ENCODE data around the gene KYNU. TPM values are rescaled to one million over a fixed set of nuclear protein-coding genes. Genes with fewer than 3 reads are reported as not detected.

KYNU gene
- polyA plus RNA-seq, 1 experiment = 4.5 TPM

DNA sequence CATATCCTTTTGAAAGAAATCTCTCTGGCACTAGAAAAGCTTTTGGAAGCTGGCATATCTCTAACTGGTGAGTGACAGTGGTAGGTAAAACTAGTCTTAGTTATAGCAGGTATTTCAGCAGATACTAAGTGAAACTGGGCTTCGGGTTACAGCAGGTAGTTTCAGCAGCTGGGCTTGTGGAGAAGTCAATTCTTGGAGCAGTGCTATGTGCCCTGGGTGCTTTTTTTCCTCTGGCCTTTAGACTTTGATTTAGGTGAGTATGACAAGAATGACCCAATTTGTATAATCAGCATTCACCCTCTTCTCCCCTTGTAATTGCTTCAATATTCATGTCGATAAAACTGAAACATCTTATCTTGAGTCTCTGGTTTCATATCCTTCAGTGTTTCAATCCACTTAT, 123.1 kb downstream of the KYNU start:
- TF ChIP-seq, protein P1, sequence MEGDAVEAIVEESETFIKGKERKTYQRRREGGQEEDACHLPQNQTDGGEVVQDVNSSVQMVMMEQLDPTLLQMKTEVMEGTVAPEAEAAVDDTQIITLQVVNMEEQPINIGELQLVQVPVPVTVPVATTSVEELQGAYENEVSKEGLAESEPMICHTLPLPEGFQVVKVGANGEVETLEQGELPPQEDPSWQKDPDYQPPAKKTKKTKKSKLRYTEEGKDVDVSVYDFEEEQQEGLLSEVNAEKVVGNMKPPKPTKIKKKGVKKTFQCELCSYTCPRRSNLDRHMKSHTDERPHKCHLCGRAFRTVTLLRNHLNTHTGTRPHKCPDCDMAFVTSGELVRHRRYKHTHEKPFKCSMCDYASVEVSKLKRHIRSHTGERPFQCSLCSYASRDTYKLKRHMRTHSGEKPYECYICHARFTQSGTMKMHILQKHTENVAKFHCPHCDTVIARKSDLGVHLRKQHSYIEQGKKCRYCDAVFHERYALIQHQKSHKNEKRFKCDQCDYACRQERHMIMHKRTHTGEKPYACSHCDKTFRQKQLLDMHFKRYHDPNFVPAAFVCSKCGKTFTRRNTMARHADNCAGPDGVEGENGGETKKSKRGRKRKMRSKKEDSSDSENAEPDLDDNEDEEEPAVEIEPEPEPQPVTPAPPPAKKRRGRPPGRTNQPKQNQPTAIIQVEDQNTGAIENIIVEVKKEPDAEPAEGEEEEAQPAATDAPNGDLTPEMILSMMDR (IDR thresholded peaks at IDR 0.05; ENCODE audit: low read depth, low read length) = no peak
- Histone ChIP-seq H3K9me3 (ENCODE audit: control insufficient read depth, insufficient read depth, low read length) (no peaks in the 10 kb centered on the region), H3K4me3 (ENCODE audit: low read depth, low read length) (no peak overlapping the region), H3K27me3 (ENCODE audit: control insufficient read depth, insufficient read depth, low read length) (no peaks in the 10 kb centered on the region), H3K27ac (ENCODE audit: low read depth, low read length) (no peak overlapping the region)
- ChIA-PET CTCF (interaction anchor here (1.6 to 2.1 kb wide), 2 partner anchors 12 to 34 kb away, joined by 4 to 9 read pairs; no protein-coding TSS in a partner anchor), POLR2A (no interaction called here)
- no peak for DNase-seq (ENCODE audit: low read depth, low spot score)

DNA sequence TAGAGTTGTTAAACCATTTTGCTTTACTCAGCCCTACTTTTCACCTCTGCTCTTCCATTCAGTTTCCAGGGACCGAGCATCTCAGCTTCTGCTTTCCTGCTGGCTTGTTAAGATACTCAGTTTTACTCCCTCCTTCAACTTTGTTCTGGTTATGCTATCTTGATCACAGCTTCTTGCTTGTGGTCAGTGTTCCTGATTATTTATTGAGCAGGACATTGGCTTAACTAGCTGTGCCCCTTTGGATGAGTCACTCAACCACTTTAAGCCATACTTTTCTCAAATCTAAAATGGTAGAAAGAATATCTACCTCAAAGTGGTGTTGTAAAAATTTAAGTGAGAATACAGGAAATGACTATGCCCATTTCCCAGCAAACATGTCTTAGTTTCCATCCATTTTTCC, 124.0 kb downstream of the KYNU start:
- Histone ChIP-seq H3K4me3 (ENCODE audit: low read depth, low read length) (no peak overlapping the region), H3K27me3 (ENCODE audit: control insufficient read depth, insufficient read depth, low read length) (no peaks in the 10 kb centered on the region), H3K27ac (ENCODE audit: low read depth, low read length) (no peak overlapping the region), H3K9me3 (ENCODE audit: control insufficient read depth, insufficient read depth, low read length) (no peaks in the 10 kb centered on the region)
- POLR2A ChIA-PET = no interaction called here
- CTCF ChIA-PET = interaction anchor here (1.6 to 2.1 kb wide), 2 partner anchors 12 to 33 kb away, joined by 4 to 9 read pairs; no protein-coding TSS in a partner anchor
- DNase-seq (ENCODE audit: low read depth, low spot score) = no peak
- TF ChIP-seq, protein P1 (IDR thresholded peaks at IDR 0.05; ENCODE audit: low read depth, low read length) = no peak

DNA sequence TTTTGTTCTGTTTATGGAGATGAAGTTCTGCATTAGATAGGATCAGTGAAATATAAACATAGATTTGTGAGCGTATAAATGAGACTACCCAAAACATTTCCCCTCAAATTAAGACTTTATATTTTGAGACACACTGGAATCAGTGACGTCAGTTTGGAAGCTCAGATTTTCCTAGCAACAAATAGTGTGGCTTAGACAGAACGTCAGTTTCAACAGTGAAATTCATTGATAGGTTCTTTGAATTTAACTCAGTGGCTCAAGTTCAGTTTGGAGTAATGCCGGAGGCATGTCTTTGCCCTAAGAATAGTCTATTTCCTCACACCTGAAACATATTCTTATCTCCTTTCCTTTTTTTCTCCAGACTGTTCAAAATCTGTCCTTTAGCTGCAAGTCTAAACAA, 138.2 kb downstream of the KYNU start:
- H3K27ac ChIP-seq (ENCODE audit: low read depth, low read length) = no peak overlapping the region
- no peak overlapping the region for H3K4me3 ChIP-seq (ENCODE audit: low read depth, low read length)
- no peak for DNase-seq (ENCODE audit: low read depth, low spot score)
- H3K9me3 ChIP-seq (ENCODE audit: control insufficient read depth, insufficient read depth, low read length) = no peaks in the 10 kb centered on the region
- ChIA-PET CTCF (interaction anchor here (2.7 kb wide), 1 partner anchor 19 kb away, joined by 14 read pairs; no protein-coding TSS in a partner anchor), POLR2A (no interaction called here)
- TF ChIP-seq, protein P1 (IDR thresholded peaks at IDR 0.05; ENCODE audit: low read depth, low read length) = no peak
- no peaks in the 10 kb centered on the region for H3K27me3 ChIP-seq (ENCODE audit: control insufficient read depth, insufficient read depth, low read length)

DNA sequence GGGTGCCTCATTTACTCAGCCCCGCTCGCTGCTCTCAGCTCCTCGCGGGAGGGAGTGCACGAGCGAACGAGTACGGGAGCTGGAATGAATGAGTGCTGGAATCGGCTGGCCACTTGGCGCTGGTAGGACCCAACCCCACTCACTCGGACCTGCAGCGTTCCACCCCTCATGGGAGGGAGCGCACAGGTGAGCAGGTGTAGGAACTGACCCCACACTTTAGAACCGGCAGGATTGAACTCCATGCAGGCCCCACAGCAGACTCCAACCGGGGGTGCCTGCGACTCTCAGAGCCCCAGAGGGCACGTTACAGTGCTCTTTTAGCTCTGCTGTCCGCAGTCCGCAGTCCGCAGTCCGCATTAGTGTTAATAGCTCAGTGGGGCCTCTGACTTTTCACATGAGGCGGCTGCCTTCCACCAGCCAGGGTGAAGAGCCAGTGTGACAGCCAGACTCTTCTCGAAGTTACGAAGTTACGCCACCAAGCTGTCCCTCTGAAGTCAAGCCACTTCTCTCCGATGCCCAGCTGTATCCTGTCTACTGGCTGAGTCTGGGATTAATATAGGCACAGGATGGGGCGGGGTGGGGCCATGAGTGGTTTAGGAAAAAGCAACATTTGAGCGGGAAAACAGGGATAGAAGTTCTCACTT, 149.1 kb downstream of the KYNU start:
- H3K4me3 ChIP-seq (ENCODE audit: low read depth, low read length) = no peak overlapping the region
- TF ChIP-seq, protein P1 (IDR thresholded peaks at IDR 0.05; ENCODE audit: low read depth, low read length) = no peak
- H3K27ac ChIP-seq (ENCODE audit: low read depth, low read length) = no peak overlapping the region
- DNase-seq (ENCODE audit: low read depth, low spot score) = no peak
- H3K9me3 ChIP-seq (ENCODE audit: control insufficient read depth, insufficient read depth, low read length) = no peaks in the 10 kb centered on the region
- no peaks in the 10 kb centered on the region for H3K27me3 ChIP-seq (ENCODE audit: control insufficient read depth, insufficient read depth, low read length)
- POLR2A ChIA-PET = no interaction called here
- CTCF ChIA-PET = no interaction called here

DNA sequence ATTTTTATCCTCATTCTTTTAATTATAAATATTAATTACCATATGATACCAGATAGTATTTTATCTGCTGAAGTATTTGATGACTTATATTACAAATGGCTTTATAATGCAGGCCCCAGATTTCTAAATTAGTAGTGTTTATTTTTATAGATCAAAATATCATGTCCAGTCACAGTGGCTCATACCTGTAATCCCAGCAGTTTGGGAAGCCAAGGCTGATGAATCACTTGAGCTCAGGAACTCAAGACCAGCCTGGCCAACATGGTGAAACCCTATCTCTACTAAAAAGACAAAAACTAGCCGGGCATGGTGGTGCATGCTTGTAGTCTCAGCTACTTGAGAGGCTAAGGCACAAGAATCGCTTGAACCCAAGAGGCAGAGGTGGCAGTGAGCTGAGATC, 151.7 kb downstream of the KYNU start:
- H3K4me3 ChIP-seq (ENCODE audit: low read depth, low read length) = no peak overlapping the region
- ChIA-PET POLR2A (no interaction called here), CTCF (interaction anchor here (0.8 kb wide), 2 partner anchors 230 kb away, joined by 3 read pairs; no protein-coding TSS in a partner anchor)
- H3K27me3 ChIP-seq (ENCODE audit: control insufficient read depth, insufficient read depth, low read length) = no peaks in the 10 kb centered on the region
- TF ChIP-seq, protein P1 (IDR thresholded peaks at IDR 0.05; ENCODE audit: low read depth, low read length) = no peak
- no peak overlapping the region for H3K27ac ChIP-seq (ENCODE audit: low read depth, low read length)
- DNase-seq (ENCODE audit: low read depth, low spot score) = no peak
- no peaks in the 10 kb centered on the region; the same call in 1 of the 2 replicates for H3K9me3 ChIP-seq (ENCODE audit: control insufficient read depth, insufficient read depth, low read length)
